ENCODE measurements around the gene GNG14. TPM values are rescaled to one million over a fixed set of nuclear protein-coding genes. Genes with fewer than 3 reads are reported as not detected.

GNG14 gene
- total and polyA plus RNA-seq, 2 of the 13 experiments (the other 11 are each of a cell fraction or from before 2014, with no cell fraction given) = not detected

DNA sequence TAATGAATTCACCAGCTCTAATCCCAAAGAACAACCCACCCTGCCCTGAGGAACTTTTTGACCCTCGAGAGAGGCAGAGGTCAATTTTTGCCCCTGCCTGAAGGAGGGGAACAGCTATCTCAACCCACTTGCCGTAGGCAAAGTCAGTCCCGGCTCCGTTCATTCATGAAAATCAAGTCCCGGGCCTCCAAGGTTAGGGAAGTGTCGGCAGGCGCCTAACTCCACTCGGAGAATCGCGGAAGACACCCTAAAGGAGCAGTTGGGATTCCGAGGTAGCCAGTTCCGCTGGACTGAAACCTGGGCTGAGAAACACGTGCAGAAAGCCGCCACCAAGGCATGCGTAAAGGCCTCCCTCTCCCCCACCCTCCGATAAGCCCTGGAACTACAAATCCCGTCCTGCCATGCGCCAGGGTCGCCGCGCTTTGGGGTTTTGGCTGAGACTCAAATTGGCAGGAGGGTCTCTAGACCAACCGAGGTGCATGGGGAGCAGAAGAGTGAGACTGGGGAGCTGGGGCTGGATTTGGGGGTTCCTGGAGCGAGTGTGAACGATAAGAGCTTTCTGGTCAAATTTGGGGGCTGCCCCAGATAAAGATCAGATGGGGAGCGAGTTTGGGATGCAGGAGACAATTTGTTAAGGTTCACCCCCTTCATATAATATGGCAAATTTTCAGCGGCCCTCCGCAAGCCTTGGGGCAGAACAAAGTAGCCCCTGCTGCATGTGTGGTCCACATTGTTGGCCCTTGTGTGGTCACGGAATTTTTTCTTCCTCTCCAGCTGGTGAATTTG lies 36.0 kb downstream of the GNG14 start, which contains the start of gene TNPO2 (continued):
- TF ChIP-seq, protein P1, sequence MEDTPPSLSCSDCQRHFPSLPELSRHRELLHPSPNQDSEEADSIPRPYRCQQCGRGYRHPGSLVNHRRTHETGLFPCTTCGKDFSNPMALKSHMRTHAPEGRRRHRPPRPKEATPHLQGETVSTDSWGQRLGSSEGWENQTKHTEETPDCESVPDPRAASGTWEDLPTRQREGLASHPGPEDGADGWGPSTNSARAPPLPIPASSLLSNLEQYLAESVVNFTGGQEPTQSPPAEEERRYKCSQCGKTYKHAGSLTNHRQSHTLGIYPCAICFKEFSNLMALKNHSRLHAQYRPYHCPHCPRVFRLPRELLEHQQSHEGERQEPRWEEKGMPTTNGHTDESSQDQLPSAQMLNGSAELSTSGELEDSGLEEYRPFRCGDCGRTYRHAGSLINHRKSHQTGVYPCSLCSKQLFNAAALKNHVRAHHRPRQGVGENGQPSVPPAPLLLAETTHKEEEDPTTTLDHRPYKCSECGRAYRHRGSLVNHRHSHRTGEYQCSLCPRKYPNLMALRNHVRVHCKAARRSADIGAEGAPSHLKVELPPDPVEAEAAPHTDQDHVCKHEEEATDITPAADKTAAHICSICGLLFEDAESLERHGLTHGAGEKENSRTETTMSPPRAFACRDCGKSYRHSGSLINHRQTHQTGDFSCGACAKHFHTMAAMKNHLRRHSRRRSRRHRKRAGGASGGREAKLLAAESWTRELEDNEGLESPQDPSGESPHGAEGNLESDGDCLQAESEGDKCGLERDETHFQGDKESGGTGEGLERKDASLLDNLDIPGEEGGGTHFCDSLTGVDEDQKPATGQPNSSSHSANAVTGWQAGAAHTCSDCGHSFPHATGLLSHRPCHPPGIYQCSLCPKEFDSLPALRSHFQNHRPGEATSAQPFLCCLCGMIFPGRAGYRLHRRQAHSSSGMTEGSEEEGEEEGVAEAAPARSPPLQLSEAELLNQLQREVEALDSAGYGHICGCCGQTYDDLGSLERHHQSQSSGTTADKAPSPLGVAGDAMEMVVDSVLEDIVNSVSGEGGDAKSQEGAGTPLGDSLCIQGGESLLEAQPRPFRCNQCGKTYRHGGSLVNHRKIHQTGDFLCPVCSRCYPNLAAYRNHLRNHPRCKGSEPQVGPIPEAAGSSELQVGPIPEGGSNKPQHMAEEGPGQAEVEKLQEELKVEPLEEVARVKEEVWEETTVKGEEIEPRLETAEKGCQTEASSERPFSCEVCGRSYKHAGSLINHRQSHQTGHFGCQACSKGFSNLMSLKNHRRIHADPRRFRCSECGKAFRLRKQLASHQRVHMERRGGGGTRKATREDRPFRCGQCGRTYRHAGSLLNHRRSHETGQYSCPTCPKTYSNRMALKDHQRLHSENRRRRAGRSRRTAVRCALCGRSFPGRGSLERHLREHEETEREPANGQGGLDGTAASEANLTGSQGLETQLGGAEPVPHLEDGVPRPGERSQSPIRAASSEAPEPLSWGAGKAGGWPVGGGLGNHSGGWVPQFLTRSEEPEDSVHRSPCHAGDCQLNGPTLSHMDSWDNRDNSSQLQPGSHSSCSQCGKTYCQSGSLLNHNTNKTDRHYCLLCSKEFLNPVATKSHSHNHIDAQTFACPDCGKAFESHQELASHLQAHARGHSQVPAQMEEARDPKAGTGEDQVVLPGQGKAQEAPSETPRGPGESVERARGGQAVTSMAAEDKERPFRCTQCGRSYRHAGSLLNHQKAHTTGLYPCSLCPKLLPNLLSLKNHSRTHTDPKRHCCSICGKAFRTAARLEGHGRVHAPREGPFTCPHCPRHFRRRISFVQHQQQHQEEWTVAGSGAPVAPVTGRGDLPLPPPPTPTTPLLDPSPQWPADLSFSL (CRISPR knock-in tag; IDR thresholded peaks at IDR 0.05) = no peak
- TF ChIP-seq ZNF263 (CRISPR knock-in tag; IDR thresholded peaks at IDR 0.05) (0 out of 2 replicates have a peak, but pooled peaks have one; percentile 17), ZBTB1 (CRISPR knock-in tag; IDR thresholded peaks at IDR 0.05; ENCODE audit: borderline replicate concordance) (no peak), GZF1 (CRISPR knock-in tag; IDR thresholded peaks at IDR 0.05) (no peak), ZNF446 (CRISPR knock-in tag; IDR thresholded peaks at IDR 0.05) (no peak), ZNF136 (CRISPR knock-in tag; IDR thresholded peaks at IDR 0.05; ENCODE audit: low read depth) (no peak), SOX6 (IDR thresholded peaks at IDR 0.05) (no peak), SOX6 (CRISPR knock-in tag; IDR thresholded peaks at IDR 0.05) (no peak), KLF16 (CRISPR knock-in tag; IDR thresholded peaks at IDR 0.05) (0 out of 4 replicates have a peak, but pooled peaks of 1 of the 2 experiments have one; percentile 32), ZNF749 (CRISPR knock-in tag; IDR thresholded peaks at IDR 0.05; ENCODE audit: borderline replicate concordance) (no peak), ZFY (CRISPR knock-in tag; IDR thresholded peaks at IDR 0.05) (peak; percentile 85), SRY (CRISPR knock-in tag; IDR thresholded peaks at IDR 0.05) (no peak), ZNF777 (CRISPR knock-in tag; IDR thresholded peaks at IDR 0.05) (no peak), AGO2 (optimal IDR thresholded peaks at IDR 0.05; ENCODE audit: low read depth, low read length) (no peak), ZMYM4 (CRISPR knock-in tag; IDR thresholded peaks at IDR 0.05) (0 out of 2 replicates have a peak, but pooled peaks have one; percentile 7), RBM22 (optimal IDR thresholded peaks at IDR 0.05; ENCODE audit: low read length) (no peak)
- TF ChIP-seq, protein P2, sequence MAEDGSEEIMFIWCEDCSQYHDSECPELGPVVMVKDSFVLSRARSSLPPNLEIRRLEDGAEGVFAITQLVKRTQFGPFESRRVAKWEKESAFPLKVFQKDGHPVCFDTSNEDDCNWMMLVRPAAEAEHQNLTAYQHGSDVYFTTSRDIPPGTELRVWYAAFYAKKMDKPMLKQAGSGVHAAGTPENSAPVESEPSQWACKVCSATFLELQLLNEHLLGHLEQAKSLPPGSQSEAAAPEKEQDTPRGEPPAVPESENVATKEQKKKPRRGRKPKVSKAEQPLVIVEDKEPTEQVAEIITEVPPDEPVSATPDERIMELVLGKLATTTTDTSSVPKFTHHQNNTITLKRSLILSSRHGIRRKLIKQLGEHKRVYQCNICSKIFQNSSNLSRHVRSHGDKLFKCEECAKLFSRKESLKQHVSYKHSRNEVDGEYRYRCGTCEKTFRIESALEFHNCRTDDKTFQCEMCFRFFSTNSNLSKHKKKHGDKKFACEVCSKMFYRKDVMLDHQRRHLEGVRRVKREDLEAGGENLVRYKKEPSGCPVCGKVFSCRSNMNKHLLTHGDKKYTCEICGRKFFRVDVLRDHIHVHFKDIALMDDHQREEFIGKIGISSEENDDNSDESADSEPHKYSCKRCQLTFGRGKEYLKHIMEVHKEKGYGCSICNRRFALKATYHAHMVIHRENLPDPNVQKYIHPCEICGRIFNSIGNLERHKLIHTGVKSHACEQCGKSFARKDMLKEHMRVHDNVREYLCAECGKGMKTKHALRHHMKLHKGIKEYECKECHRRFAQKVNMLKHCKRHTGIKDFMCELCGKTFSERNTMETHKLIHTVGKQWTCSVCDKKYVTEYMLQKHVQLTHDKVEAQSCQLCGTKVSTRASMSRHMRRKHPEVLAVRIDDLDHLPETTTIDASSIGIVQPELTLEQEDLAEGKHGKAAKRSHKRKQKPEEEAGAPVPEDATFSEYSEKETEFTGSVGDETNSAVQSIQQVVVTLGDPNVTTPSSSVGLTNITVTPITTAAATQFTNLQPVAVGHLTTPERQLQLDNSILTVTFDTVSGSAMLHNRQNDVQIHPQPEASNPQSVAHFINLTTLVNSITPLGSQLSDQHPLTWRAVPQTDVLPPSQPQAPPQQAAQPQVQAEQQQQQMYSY (CRISPR knock-in tag; IDR thresholded peaks at IDR 0.05) = no peak
- TF ChIP-seq, protein P3, sequence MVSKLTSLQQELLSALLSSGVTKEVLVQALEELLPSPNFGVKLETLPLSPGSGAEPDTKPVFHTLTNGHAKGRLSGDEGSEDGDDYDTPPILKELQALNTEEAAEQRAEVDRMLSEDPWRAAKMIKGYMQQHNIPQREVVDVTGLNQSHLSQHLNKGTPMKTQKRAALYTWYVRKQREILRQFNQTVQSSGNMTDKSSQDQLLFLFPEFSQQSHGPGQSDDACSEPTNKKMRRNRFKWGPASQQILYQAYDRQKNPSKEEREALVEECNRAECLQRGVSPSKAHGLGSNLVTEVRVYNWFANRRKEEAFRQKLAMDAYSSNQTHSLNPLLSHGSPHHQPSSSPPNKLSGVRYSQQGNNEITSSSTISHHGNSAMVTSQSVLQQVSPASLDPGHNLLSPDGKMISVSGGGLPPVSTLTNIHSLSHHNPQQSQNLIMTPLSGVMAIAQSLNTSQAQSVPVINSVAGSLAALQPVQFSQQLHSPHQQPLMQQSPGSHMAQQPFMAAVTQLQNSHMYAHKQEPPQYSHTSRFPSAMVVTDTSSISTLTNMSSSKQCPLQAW (CRISPR knock-in tag; IDR thresholded peaks at IDR 0.05) = no peak
